ENCODE results near the gene PABPC5. TPM values are rescaled to one million over a fixed set of nuclear protein-coding genes. Genes with fewer than 3 reads are reported as not detected.

Gene PABPC5
- total RNA-seq, result 4.1 and 5.2 TPM in 2 replicates

DNA sequence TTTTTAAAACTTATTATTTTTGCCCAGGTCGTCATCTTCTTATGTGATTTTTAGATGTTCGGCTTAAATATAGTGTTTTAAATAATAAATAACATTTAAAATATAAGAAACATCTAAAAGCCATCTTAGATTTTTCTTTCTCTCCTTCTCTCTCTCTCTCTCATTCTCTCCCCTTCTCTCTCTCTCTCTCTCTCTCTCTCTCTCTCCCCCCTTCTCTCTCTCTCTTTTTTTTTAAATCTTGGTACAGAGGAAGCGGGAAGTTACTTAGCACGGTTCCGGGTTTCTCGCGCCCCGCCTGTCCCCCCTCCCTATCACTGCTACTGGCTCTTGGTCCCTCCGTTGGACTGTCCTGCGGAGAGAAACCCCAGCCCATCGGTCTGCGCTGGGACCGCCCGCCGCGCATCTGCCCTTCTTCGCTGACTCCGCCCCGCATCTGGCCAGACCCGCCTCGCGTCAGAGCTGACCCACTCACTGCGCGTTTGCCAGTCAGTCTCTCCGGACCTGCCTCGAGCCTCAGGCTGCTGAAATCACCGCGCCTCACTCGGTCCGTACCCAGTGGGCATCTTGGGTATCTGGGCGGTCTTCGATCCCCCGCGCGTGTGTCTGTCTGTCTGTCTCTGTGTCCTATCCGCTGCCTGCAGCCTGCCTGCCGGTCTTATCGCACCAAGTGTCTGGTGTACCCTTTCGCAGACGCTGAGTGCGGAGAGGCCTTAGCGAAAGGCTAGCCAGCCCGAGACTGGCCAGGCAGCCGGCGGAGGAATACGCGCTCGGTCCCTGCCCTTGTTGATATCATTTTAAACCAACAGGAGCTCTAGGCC lies at the start of gene PABPC5:
TSS of gene PABPC5 (plus strand) at position 489 of the 818 bp plus-strand sequence. CDS start 739 bp downstream, outside the sequence.

Small RNAs within 50 kb of the gene (small RNA-seq; reads per million reads assigned to genes)
- gene AL662874.1, result not detected
